Muscle layer of duodenum (tissue), 2 donors: ENCODE data around the gene FAM107B.

Experiments
- H3K27ac ChIP-seq: one replicate; pipeline ENCODE4 v1.7.0; 2013; ENCODE audit warnings: mild to moderate bottlenecking, low read length
- H3K27me3 ChIP-seq: one replicate; pipeline ENCODE4 v1.7.0; 2013; ENCODE audit warnings: low read depth, mild to moderate bottlenecking, control low read depth, low read length
- H3K36me3 ChIP-seq, 2 donors: one replicate each; pipeline ENCODE4 v1.7.0; 2013; ENCODE audit warnings: low read length in 2 of 2, control low read depth in 1 of 2, mild to moderate bottlenecking in 1 of 2; ENCODE audit not compliant: insufficient read depth in 2 of 2, control insufficient read depth in 1 of 2
- H3K4me1 ChIP-seq, 2 donors: one replicate each; pipeline ENCODE4 v1.7.0; 2013; ENCODE audit warnings: low read length in 2 of 2, mild to moderate bottlenecking in 2 of 2, control low read depth in 1 of 2, moderate library complexity in 1 of 2; ENCODE audit not compliant: insufficient read depth in 2 of 2, control insufficient read depth in 1 of 2
- H3K4me3 ChIP-seq, 2 donors: one replicate each; pipeline ENCODE4 v1.7.0; 2013; ENCODE audit warnings: low read length in 2 of 2, low read depth in 1 of 2, mild to moderate bottlenecking in 1 of 2
- H3K9me3 ChIP-seq, 2 donors: one replicate each; pipeline ENCODE4 v1.7.0; 2013; ENCODE audit warnings: low read length in 2 of 2, control low read depth in 1 of 2, mild to moderate bottlenecking in 1 of 2; ENCODE audit not compliant: control insufficient read depth in 1 of 2
- donor health status: healthy.

FAM107B gene

DNA sequence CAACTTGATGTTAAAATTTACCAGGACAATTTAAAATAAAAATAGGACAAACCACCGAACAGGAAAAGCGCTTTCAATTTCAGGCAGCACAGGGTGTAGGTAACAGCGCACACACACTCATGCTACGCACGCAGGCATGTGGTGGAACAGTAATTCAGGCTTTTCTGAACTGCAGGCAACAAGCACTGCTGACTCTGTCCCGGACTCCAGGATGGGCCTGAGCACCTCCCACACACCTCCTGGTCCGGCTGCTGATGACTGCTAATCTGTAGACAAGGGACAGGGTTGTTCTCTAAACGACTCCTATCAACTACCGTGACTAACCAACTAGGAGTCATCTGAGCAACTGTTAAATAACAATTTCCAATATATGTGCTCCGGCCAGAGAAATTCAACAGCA is 251.4 kb downstream of the FAM107B start:
- no peaks in the 10 kb centered on the region for H3K4me1 ChIP-seq
- H3K27ac ChIP-seq: no peak overlapping the region
- no peak overlapping the region for H3K4me3 ChIP-seq
- no peaks in the 10 kb centered on the region for H3K9me3 ChIP-seq
- H3K27me3 ChIP-seq: no peaks in the 10 kb centered on the region
- peaks cover 29 to 37% of the 10 kb centered on the region in 2 donors for H3K36me3 ChIP-seq

- H3K27me3 ChIP-seq: no peaks in the 10 kb centered on the region
- no peaks in the 10 kb centered on the region for H3K4me1 ChIP-seq
- H3K4me3 ChIP-seq: no peak overlapping the region
- H3K27ac ChIP-seq: no peak overlapping the region
- peaks cover 29 to 36% of the 10 kb centered on the region in 2 donors for H3K36me3 ChIP-seq
- H3K9me3 ChIP-seq: no peaks in the 10 kb centered on the region
Observed at GRCh38 chr10:14519785-14520184, 254.9 kb downstream of the FAM107B start.

- H3K27ac ChIP-seq: no peak overlapping the region
- no peaks in the 10 kb centered on the region for H3K9me3 ChIP-seq
- peaks cover 29 to 36% of the 10 kb centered on the region in 2 donors for H3K36me3 ChIP-seq
- H3K4me1 ChIP-seq: no peaks in the 10 kb centered on the region
- no peaks in the 10 kb centered on the region for H3K27me3 ChIP-seq
- no peak overlapping the region for H3K4me3 ChIP-seq
Observed at GRCh38 chr10:14518149-14518548, 256.5 kb downstream of the FAM107B start.

DNA sequence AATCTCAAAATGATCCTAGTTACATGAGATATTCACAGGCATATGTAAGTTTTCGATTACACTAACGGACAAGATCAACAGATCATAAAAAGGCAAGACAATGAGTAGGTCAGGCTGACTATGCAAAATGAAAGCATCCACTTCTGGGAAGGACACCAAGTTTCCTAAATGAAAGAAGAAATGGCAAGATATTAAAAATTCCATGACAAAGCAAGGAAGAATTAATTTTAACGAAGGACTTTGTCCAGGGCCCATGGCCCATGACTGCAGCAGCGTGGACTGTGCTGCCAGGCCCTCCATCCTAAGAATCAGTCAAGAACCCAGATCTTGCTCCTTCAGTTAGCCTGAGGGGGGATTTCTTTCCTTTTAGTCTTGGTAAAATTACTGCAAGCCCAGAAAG is 261.6 kb downstream of the FAM107B start:
- Histone ChIP-seq H3K36me3 (peaks cover 4 to 13% of the 10 kb centered on the region in 2 donors), H3K4me1 (no peaks in the 10 kb centered on the region), H3K27ac (peak overlapping the region; percentile 14), H3K4me3 (no peak overlapping the region), H3K9me3 (no peaks in the 10 kb centered on the region), H3K27me3 (no peaks in the 10 kb centered on the region)

DNA sequence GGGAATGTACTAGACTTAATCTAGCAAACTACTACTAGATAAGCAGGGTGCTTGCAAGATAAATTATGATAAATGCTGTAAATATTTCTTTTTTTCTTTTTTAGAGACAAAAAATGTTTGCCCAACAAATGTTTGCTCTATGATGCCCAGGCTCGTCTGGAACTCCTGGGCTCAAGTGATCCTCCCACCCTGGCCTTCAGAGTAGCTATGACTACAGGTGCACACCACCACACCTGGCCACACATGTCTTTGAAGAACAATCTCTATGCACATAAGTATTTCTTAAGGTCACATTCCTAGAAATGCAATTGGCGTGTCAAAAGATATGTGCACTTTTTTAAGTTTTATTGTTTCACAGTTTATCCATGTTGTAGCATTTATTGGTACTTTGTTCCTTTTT is 264.4 kb downstream of the FAM107B start:
- Histone ChIP-seq H3K36me3 (peaks cover 2 to 10% of the 10 kb centered on the region in 2 donors), H3K9me3 (no peaks in the 10 kb centered on the region), H3K27me3 (no peaks in the 10 kb centered on the region), H3K4me3 (no peak overlapping the region), H3K27ac (no peak overlapping the region), H3K4me1 (no peaks in the 10 kb centered on the region)

- no peak overlapping the region for H3K4me3 ChIP-seq
- no peaks in the 10 kb centered on the region for H3K9me3 ChIP-seq
- H3K27ac ChIP-seq: no peak overlapping the region
- H3K36me3 ChIP-seq: peaks cover 2 to 10% of the 10 kb centered on the region in 2 donors
- no peaks in the 10 kb centered on the region for H3K27me3 ChIP-seq
- H3K4me1 ChIP-seq: no peaks in the 10 kb centered on the region
Observed at GRCh38 chr10:14508725-14509124, 266.0 kb downstream of the FAM107B start.

DNA sequence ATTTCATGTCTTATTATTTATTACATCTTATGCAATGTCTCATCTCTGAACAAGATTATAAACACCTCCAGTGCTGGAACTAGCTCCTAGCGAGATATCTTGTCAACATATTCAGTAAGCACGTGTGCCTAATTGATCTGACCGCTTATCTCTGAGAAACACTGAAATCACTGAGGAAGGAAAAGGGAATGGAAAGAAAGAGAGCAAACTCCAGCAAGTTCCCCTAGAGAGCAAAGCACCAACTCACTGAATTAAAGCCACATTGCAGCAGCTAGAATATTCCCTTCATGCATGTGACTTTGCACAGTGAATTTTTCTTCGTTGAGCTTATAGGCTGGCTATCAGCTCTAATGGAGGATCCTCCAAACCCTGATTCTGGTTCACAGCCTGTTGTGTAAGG is 266.9 kb downstream of the FAM107B start:
- H3K9me3 ChIP-seq: no peaks in the 10 kb centered on the region
- H3K4me3 ChIP-seq: no peak overlapping the region
- H3K36me3 ChIP-seq: peaks cover 2 to 10% of the 10 kb centered on the region in 2 donors
- no peak overlapping the region for H3K27ac ChIP-seq
- H3K4me1 ChIP-seq: no peaks in the 10 kb centered on the region
- no peaks in the 10 kb centered on the region for H3K27me3 ChIP-seq

DNA sequence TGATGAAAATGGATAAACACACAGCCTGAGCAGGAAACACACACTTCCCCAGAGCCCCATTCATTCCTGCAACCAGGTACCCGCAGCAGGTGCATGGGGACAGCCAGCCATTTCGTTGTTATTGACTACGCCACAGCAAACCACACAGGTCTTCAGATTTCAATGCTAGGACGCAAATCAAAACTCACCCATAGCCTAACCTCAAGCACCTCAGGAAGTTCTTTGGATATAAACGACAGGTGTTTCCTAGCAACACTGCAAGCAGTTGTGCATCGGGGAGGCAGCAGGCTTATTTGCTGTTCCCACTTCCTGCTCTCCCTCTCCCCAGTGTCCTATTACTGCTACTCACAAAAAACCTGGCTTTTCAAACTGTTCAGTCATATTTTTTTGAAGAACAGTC is 267.5 kb downstream of the FAM107B start:
- Histone ChIP-seq H3K4me3 (no peak overlapping the region), H3K9me3 (no peaks in the 10 kb centered on the region), H3K4me1 (no peaks in the 10 kb centered on the region), H3K36me3 (peaks cover 2 to 10% of the 10 kb centered on the region in 2 donors), H3K27ac (no peak overlapping the region), H3K27me3 (no peaks in the 10 kb centered on the region)

DNA sequence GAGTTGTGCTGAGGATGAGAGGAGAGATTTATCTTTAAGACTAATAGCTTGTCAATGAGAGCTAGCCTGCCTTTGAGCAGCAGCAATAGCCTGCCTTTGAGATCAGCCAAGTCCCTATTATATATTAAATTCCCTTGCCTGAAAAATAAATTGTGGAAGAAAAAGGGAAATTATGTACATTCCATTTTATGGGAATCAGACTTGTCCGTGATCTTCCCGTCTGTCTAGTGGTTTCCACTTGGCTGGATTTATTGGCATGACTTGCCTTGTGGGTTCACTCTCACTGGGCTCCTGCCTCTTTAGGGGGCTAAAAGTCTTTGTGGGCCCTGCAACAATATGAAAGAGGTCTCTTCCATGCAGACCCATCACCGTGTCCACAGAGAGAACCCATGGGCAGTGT is 272.3 kb downstream of the FAM107B start:
- Histone ChIP-seq H3K27me3 (no peaks in the 10 kb centered on the region), H3K36me3 (no peaks in the 10 kb centered on the region), H3K4me3 (no peak overlapping the region), H3K4me1 (peaks cover 0 to 10% of the 10 kb centered on the region in 2 donors), H3K27ac (no peak overlapping the region), H3K9me3 (no peaks in the 10 kb centered on the region)

DNA sequence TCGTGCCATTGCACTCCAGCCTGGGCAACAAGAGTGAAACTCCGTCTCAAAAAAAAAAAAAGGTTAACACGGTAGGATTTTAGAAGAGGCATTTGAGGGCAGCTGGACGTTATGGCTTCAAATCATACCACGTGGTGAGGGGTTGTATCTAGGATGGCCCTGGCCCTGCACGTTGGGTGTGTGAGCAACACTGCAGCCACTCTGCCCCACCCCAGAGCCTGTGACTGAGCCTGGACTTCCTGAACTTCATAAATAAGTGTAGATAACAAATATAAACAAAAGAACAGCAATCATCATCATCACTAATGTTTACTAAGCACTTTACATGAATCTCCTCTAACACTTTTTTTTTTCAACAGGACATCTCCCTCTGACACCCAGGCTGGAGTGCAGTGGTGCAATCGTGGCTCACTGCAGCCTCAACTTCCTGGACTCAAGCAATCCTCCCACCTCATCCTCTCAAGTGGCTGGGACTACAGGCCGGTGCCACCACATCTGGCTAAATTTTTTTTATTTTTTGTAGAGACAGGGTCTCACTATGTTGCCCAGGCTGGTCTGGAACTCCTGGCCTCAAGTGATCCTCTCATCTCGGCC is 274.4 kb downstream of the FAM107B start:
- Histone ChIP-seq H3K27ac (no peak overlapping the region), H3K9me3 (no peaks in the 10 kb centered on the region), H3K27me3 (no peaks in the 10 kb centered on the region), H3K36me3 (no peaks in the 10 kb centered on the region), H3K4me1 (peaks cover 0 to 13% of the 10 kb centered on the region in 2 donors), H3K4me3 (no peak overlapping the region)

DNA sequence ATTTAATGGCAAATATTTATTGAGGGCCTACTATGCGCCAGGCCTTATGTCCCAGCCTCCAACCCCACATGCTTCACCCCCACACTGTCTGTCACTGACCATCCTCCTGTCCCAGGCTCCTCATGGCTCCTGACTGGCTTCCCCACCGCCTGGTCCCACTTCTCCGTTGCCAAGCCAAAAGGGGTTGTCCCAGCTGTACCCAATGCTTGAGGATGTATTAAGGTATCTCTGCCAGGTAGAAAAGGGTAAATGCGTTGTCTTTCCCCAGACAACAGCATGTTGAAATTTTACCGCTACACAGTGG is 275.1 kb downstream of the FAM107B start:
- no peaks in the 10 kb centered on the region for H3K36me3 ChIP-seq
- no peak overlapping the region for H3K27ac ChIP-seq
- no peaks in the 10 kb centered on the region for H3K9me3 ChIP-seq

DNA sequence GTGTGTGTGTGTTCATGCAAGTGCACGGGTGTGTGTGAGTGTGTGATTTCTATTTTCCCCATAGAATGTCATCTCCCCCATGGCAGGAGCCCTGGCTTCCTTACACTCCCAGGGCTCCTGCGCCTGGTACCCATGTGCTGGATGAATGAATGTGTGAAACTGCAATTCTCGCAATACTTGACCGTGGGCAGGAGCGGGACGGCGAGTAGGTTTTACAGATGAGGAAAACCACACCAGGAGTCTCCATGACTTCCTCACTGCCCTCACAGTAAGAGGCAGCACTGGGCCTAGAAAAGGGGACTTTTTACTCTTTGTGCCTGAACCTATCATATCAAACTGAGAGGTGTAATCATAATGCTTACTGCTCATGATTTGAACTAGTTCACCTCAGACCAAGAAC is 276.4 kb downstream of the FAM107B start:
- Histone ChIP-seq H3K9me3 (no peaks in the 10 kb centered on the region), H3K27me3 (no peaks in the 10 kb centered on the region), H3K36me3 (no peaks in the 10 kb centered on the region), H3K4me1 (peaks cover 0 to 13% of the 10 kb centered on the region in 2 donors), H3K27ac (no peak overlapping the region), H3K4me3 (no peak overlapping the region)

More for the DNA sequence above, 275.1 kb downstream of the FAM107B start:
- H3K4me1 ChIP-seq: peaks cover 0 to 13% of the 10 kb centered on the region in 2 donors
- H3K27me3 ChIP-seq: no peaks in the 10 kb centered on the region
- H3K4me3 ChIP-seq: no peak overlapping the region
